Gastroesophageal sphincter (tissue), 4 donors: Measurements from ENCODE around the gene GASK1A. TPM values are rescaled to one million over a fixed set of nuclear protein-coding genes. Genes with fewer than 3 reads are reported as not detected.
A peak's percentile ranks its signal among the peaks of the same experiment; 100 is the strongest.

ENCODE experiments used
- ATAC-seq: fragments of 150-250 bp; one replicate; pipeline ENCODE4 v1.9.1; 2016; ENCODE audit warnings: mild to moderate bottlenecking, moderate library complexity
- H3K27ac ChIP-seq, 4 donors: fragments of 200-600 bp; sonication (generic) in 3 of 4; 1 replicate in 3 of 4; 2 replicates in 1 of 4; pipeline ENCODE4 v1.5.1; 2016 to 2019
- H3K27me3 ChIP-seq: fragments of 200-600 bp; sonication (generic); one replicate; pipeline ENCODE4 v1.5.1; 2019
- H3K36me3 ChIP-seq, 2 donors: fragments of 200-600 bp; sonication (generic); one replicate each; pipeline ENCODE4 v1.5.1; 2019; ENCODE audit warnings: control low read depth in 1 of 2
- H3K4me1 ChIP-seq, 3 donors: fragments of 200-600 bp; sonication (generic); 1 replicate in 2 of 3; 2 replicates in 1 of 3; pipeline ENCODE4 v1.5.1; 2016 to 2019; ENCODE audit warnings: control low read depth in 2 of 3
- H3K4me3 ChIP-seq, 2 donors: fragments of 200-600 bp; sonication (generic); one replicate each; pipeline ENCODE4 v1.5.1; 2019; ENCODE audit warnings: mild to moderate bottlenecking in 1 of 2, moderate library complexity in 1 of 2
- H3K9me3 ChIP-seq, 3 donors: fragments of 200-600 bp; sonication (generic); one replicate each; pipeline ENCODE4 v1.5.1; 2017 to 2019; ENCODE audit warnings: control low read depth in 2 of 3
- EP300 ChIP-seq: sonication (generic); formaldehyde crosslinking; IDR thresholded peaks from one replicate; pipeline ENCODE4 v1.6.1; 2017; ENCODE audit warnings: antibody characterized with exemption, mild to moderate bottlenecking
- POLR2A ChIP-seq, 2 donors: fragments of 450-650 bp; IDR thresholded peaks; one replicate each; pipeline ENCODE4 v1.6.1; 2017; ENCODE audit warnings: antibody characterized with exemption in 2 of 2, mild to moderate bottlenecking in 2 of 2, moderate library complexity in 1 of 2
- POLR2AphosphoS5 ChIP-seq: sonication (generic); formaldehyde crosslinking; IDR thresholded peaks from one replicate; pipeline ENCODE4 v1.6.1; 2017; ENCODE audit warnings: antibody characterized with exemption
- WGBS, 2 donors: methylation state at CpG; one replicate each; pipeline ENCODE4 v1.1.5; 2018; ENCODE audit warnings: low coverage in 1 of 2; 5-methylcytosine and 5-hydroxymethylcytosine counted together
- total RNA-seq, 4 donors: library from RNA; depleted of rRNA; stranded (reverse); fragments of >200 nt; gene quantifications; one replicate each; pipeline ENCODE4 v1.1.0, GENCODE V29; 2016
- TF ChIP-seq, protein P1 (sequence below), 4 experiments: fragments of 200-600 bp in 2 of 4; fragments of 450-650 bp in 2 of 4; sonication (generic) in 1 of 4; IDR thresholded peaks; one replicate each; pipeline ENCODE4 v1.5.1; 2017 to 2019; ENCODE audit warnings: antibody characterized with exemption in 4 of 4, mild to moderate bottlenecking in 2 of 4, moderate library complexity in 2 of 4

Gene GASK1A
- total RNA-seq, 4 donors from 2014 or later = 11.5 to 49.3 (median 24.2) TPM

- ATAC-seq = no peak
- TF ChIP-seq, protein P1, sequence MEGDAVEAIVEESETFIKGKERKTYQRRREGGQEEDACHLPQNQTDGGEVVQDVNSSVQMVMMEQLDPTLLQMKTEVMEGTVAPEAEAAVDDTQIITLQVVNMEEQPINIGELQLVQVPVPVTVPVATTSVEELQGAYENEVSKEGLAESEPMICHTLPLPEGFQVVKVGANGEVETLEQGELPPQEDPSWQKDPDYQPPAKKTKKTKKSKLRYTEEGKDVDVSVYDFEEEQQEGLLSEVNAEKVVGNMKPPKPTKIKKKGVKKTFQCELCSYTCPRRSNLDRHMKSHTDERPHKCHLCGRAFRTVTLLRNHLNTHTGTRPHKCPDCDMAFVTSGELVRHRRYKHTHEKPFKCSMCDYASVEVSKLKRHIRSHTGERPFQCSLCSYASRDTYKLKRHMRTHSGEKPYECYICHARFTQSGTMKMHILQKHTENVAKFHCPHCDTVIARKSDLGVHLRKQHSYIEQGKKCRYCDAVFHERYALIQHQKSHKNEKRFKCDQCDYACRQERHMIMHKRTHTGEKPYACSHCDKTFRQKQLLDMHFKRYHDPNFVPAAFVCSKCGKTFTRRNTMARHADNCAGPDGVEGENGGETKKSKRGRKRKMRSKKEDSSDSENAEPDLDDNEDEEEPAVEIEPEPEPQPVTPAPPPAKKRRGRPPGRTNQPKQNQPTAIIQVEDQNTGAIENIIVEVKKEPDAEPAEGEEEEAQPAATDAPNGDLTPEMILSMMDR (IDR thresholded peaks at IDR 0.05) = no peak
- no peak for TF ChIP-seq POLR2AphosphoS5
- no peak for TF ChIP-seq POLR2A (IDR thresholded peaks at IDR 0.05)
- TF ChIP-seq EP300 = no peak
- H3K27me3 ChIP-seq = no peaks in the 10 kb centered on the region
- 62% methylated on average over 3 of the region's 5 CpGs; no CpG with 5 or more reads in 1 of the 2 donors for WGBS, 2 donors
- no peak overlapping the region for H3K27ac ChIP-seq
- H3K4me1 ChIP-seq = peaks cover 0 to 38% (median 0%) of the 10 kb centered on the region in 3 donors
- H3K36me3 ChIP-seq = no peaks in the 10 kb centered on the region
- H3K9me3 ChIP-seq = no peaks in the 10 kb centered on the region
- H3K4me3 ChIP-seq = no peak overlapping the region
Observed at GRCh38 chr3:43097400-43098080, 118.4 kb downstream of the GASK1A start.

DNA sequence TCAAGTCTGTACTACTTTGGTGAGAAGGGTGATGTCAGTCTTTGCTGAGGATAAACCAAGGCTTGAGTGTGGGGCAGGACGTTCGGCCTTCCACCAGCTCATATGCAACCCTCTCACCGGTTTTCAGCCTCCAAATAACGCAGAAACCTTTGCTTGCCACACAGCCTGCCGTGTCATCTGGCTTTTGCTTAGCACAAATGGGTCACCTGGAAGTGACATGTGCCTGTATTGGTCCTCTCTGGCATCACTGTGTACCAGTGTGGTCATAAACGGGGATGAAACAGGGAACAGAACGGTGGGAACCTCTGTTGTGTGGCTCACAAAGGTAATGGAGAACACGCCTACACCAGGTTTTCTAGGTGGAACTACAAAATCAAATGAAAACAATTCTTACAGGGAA lies 119.7 kb downstream of the GASK1A start:
- H3K27ac ChIP-seq = no peak overlapping the region
- no peak overlapping the region for H3K4me3 ChIP-seq
- H3K36me3 ChIP-seq = no peaks in the 10 kb centered on the region
- no peak for ATAC-seq
- H3K27me3 ChIP-seq = no peaks in the 10 kb centered on the region
- H3K9me3 ChIP-seq = no peaks in the 10 kb centered on the region
- H3K4me1 ChIP-seq = peaks cover 0 to 38% (median 0%) of the 10 kb centered on the region in 3 donors
- TF ChIP-seq EP300 (no peak), POLR2A (IDR thresholded peaks at IDR 0.05) (no peak), POLR2AphosphoS5 (no peak)
- TF ChIP-seq, protein P1 (IDR thresholded peaks at IDR 0.05) = no peak
- 98% methylated on average over 5 of the region's 8 CpGs; no CpG with 5 or more reads in 1 of the 2 donors for WGBS, 2 donors

- Histone ChIP-seq H3K9me3 (no peaks in the 10 kb centered on the region), H3K4me1 (peaks cover 0 to 44% (median 2%) of the 10 kb centered on the region in 3 donors), H3K36me3 (no peaks in the 10 kb centered on the region), H3K27ac (no peak overlapping the region), H3K27me3 (no peaks in the 10 kb centered on the region), H3K4me3 (no peak overlapping the region)
- peak; percentile 14 for TF ChIP-seq POLR2AphosphoS5
- TF ChIP-seq, protein P1 (IDR thresholded peaks at IDR 0.05) = no peak
- no peak for TF ChIP-seq POLR2A (IDR thresholded peaks at IDR 0.05)
- TF ChIP-seq EP300 = no peak
- ATAC-seq = no peak
- WGBS, 2 donors = 20 to 40% methylated on average over 1 to 2 of the region's 2 CpGs
Observed at GRCh38 chr3:43102773-43103480, 123.8 kb downstream of the GASK1A start.

GRCh38 chr3:43104039-43104438 lies 124.9 kb downstream of the GASK1A start:
- peaks cover 0 to 44% (median 2%) of the 10 kb centered on the region in 3 donors for H3K4me1 ChIP-seq
- H3K27me3 ChIP-seq = no peaks in the 10 kb centered on the region
- TF ChIP-seq POLR2AphosphoS5 (no peak), POLR2A (IDR thresholded peaks at IDR 0.05) (no peak), EP300 (no peak)
- TF ChIP-seq, protein P1 (IDR thresholded peaks at IDR 0.05) = no peak
- no peak overlapping the region for H3K4me3 ChIP-seq
- H3K27ac ChIP-seq = no peak overlapping the region
- WGBS, 2 donors = 77 to 81% methylated on average over 3 of the region's 3 CpGs
- H3K9me3 ChIP-seq = no peaks in the 10 kb centered on the region
- H3K36me3 ChIP-seq = no peaks in the 10 kb centered on the region
- no peak for ATAC-seq
